NCI-H524 treated with DMSO at 0.1 percent for 48 hours (cell line): Measurements from ENCODE around the gene HS2ST1.
"Not testable (repeated sequence)": the region's sequence is repeated elsewhere in the genome, so short reads cannot be mapped to it uniquely, and the experiment has no call there.

Source experiments
- DNase-seq: peaks from one replicate; lab custom pipeline; 2025; lab: John Stamatoyannopoulos, UW

The HS2ST1 gene

GRCh38 chr1:86925742-86926141 lies 11.3 kb downstream of the HS2ST1 start:
- no peak for DNase-seq

GRCh38 chr1:86926883-86927282 lies 12.4 kb downstream of the HS2ST1 start:
- no peak for DNase-seq

DNA sequence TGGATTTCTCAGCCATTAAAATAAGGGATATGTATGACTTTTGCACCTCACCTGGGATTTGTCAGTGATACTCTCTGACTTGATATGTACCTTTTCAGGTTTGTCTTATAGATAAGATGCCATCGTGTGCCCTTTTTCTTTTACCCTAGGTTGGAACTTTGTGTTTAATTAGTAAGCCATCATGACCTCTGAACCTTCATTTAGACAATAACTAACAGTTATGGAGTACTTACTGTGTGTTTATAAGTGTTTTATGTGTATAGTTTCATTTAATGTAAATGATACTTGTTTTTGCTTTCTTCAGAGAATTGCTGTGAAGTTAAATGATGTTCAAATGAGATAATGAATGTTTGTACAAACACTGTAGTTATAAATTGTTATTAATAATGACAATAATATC lies 14.4 kb downstream of the HS2ST1 start:
- DNase-seq, result no peak

- no peak for DNase-seq
These were observed 18.6 kb downstream of the HS2ST1 start for GRCh38 chr1:86933051-86933450.

- no peak for DNase-seq
These were observed 19.3 kb downstream of the HS2ST1 start for GRCh38 chr1:86933562-86934377.

DNA sequence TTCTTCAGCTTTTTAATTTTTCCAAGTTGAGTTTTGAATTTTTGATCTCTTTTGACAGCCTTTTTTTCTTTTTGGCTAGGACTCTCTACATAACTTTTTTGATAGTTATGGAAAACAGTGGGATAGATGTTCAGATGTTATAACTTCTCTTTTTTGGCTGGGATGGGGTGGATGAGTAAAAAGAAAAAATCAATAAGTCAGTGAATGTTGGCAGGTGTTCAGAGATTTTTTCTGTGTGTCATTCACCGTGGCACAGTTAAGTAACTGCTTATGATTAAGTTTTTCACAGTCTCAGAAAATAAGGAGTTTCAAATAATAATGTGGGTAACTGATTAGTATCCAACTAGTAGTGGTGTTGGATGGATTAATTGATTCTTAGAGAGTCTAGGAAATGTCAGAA lies 24.0 kb downstream of the HS2ST1 start:
- DNase-seq, result no peak

GRCh38 chr1:86938855-86939254 lies 24.4 kb downstream of the HS2ST1 start:
- no peak for DNase-seq

- DNase-seq, result no peak
These were observed 25.0 kb downstream of the HS2ST1 start for GRCh38 chr1:86939406-86939805.

GRCh38 chr1:86940599-86940998 lies 26.2 kb downstream of the HS2ST1 start:
- no peak for DNase-seq

- no peak for DNase-seq
These were observed 27.6 kb downstream of the HS2ST1 start for GRCh38 chr1:86942042-86942441.

- DNase-seq, result no peak
These were observed 28.3 kb downstream of the HS2ST1 start for GRCh38 chr1:86942743-86943142.

GRCh38 chr1:86948212-86948611 lies 33.8 kb downstream of the HS2ST1 start:
- DNase-seq, result no peak

DNA sequence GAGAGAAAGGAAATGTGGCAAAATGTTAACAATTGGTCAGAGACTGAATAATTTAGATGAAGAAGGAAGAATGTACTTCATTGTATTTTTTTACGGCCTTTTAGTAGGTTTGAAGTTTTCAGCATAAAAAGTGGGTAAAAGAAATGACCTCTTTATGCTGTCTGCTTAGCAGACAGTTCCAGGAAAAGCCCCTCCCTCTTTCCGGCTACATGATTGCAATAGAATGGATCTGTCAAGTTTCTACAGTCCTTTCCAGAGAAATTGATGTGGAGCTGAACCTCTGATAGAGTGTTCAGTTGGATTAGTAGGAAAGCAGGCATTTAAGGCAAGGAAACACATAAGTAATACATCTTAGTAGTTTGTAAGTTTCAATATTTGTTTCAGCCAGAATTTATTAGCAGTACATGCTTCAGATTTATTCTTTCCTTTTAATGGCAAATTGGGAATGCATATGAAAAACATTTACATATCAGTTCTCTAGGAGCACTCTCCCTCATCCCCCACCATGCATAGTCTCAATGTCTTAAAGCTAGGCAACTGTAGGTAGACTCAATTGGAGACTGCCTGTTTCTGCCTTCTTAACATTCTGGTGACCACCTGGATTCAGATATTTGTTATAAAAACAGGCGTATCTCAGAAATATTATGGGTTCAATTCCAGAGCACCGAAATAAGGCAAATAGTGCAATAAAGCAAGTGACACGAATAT lies 36.4 kb downstream of the HS2ST1 start:
- DNase-seq, result no peak

DNA sequence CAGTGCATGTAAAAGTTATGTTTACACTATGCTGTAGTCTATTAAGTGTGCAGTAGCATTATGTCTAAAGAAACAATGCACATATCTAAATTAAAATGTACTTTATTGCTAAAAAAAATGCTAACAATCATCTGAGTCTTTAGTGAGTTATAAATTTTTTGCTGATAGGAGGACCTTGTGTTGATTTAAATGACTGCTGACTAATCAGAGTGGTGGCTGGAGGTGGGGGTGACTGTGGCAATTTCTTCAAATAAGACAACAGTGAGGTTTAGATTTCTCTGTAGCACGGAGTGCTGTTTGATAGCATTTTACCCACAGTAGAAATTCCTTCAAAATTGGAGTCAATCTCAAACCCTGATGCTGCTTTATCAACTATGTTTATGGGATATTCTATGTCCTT lies 37.0 kb downstream of the HS2ST1 start:
- no peak for DNase-seq

- DNase-seq, result no peak
These were observed 38.7 kb downstream of the HS2ST1 start for GRCh38 chr1:86953167-86953566.

GRCh38 chr1:86955678-86956077 lies 41.2 kb downstream of the HS2ST1 start:
- no peak for DNase-seq

DNA sequence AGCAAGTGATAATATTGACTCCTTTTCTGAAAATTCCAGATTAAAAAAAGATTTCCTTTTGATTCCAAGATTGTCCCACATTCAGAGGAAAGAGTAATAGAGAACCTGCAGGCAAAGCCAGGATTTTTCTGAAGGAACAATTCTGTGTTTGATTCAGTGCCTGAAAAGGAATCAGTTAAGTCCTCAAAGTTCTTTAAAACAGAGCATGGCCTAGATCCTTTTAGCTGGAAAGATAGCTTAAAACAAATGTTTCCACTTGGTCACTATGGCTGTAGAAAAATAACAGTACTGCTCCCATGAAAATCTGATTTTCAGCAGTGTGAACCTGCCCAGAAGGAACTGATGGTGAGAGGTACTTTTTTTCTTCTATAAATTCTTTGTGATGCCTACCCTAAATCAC lies 41.8 kb downstream of the HS2ST1 start:
- no peak for DNase-seq

GRCh38 chr1:86957221-86957620 lies 42.8 kb downstream of the HS2ST1 start:
- DNase-seq, result no peak

DNA sequence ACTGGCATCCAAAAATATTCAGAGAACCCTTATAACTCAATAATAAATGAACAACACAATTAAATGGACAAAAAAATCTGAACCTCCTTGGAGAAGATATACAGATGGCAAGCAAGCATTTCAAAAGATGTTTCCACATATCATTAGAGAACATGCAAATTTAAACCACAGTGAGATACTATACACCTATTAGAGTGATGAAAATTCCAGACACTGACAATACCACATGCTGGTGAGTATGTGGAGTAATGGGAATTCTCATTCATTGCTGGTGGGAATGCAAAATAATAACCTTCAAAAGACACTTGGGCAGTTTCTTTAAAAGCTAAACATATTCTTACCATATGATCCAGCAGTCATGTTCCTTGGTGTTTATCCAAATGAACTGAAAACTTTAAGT lies 46.1 kb downstream of the HS2ST1 start:
- DNase-seq, result no peak

- not testable (repeated sequence) for DNase-seq
These were observed 49.4 kb downstream of the HS2ST1 start for GRCh38 chr1:86963841-86964240.

GRCh38 chr1:86965012-86965826 lies 50.8 kb downstream of the HS2ST1 start:
- DNase-seq, result no peak

- no peak for DNase-seq
These were observed 51.4 kb downstream of the HS2ST1 start for GRCh38 chr1:86965827-86966182.

DNA sequence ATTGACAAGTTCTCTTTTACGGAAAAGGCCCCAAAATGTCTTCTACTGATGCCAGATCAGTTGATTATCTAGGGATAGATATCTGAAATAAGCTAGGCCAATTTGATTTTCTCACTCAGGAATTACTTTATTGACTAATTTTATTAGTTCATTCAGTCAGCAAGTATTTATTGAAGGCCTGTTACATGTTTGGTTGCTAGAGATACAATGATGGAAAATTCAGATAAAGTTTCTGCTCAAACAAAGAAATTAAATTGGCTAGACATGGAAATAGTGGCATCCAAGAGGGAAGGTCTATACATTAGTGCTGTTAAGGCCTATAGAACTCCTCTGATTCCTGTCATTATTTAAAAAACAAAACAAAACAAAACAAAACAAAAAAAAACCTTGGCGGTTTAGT lies 56.5 kb downstream of the HS2ST1 start:
- DNase-seq, result no peak
